ENCODE results near the gene KCNIP1. TPM values are rescaled to one million over a fixed set of nuclear protein-coding genes. Genes with fewer than 3 reads are reported as not detected.

The KCNIP1 gene
- total and polyA plus RNA-seq, 2 of the 13 experiments (the other 11 are each of a cell fraction or from before 2014, with no cell fraction given), result not detected

DNA sequence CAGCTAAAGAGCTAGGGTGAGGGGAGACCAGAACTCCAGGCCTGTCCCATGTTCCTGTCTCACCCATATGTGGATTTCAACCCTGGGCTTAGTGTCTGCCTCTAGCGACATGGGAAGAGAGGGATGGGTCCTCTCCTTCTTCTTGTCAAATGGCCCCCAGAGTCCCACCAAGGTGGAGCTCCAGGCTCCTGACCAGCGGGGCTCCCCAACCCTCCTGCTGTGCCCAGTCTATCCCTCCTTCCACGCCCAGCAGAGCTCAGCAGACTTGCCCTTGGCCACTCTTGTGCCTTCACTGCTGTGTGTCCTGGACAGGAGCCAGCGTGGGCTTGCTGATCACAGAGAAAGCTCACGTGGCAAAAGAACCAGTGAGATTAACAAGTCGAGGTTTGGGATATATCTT lies 156.7 kb downstream of the KCNIP1 start:
- CTCF ChIA-PET (ENCODE audit: low intra/inter-chr PET ratio, low total read pairs), result no interaction called here
- no peak for TF ChIP-seq PHF20 (CRISPR knock-in tag; IDR thresholded peaks at IDR 0.05)
- no peak for TF ChIP-seq SKI (IDR thresholded peaks at IDR 0.05; ENCODE audit: partially characterized antibody)
- no peak for TF ChIP-seq ZNF552 (CRISPR knock-in tag; IDR thresholded peaks at IDR 0.05; ENCODE audit: borderline replicate concordance)
- TF ChIP-seq IKZF1 (IDR thresholded peaks at IDR 0.05), result no peak
- no peak for TF ChIP-seq ZNF333 (CRISPR knock-in tag; IDR thresholded peaks at IDR 0.05; ENCODE audit: borderline replicate concordance)
- no peak for TF ChIP-seq TRIM24 (CRISPR knock-in tag; IDR thresholded peaks at IDR 0.05)
- TF ChIP-seq ZNF160 (CRISPR knock-in tag; IDR thresholded peaks at IDR 0.05), result no peak
- TF ChIP-seq ZNF10 (CRISPR knock-in tag; IDR thresholded peaks at IDR 0.05; ENCODE audit: borderline replicate concordance, low read depth), result no peak
- TF ChIP-seq PTBP1 (IDR thresholded peaks at IDR 0.05; ENCODE audit: low read depth, low read length, poor library complexity, severe bottlenecking), result no peak
- no peak for TF ChIP-seq ZNF510 (CRISPR knock-in tag; IDR thresholded peaks at IDR 0.05; ENCODE audit: low read depth)
- no peak for TF ChIP-seq ZNF652 (CRISPR knock-in tag; IDR thresholded peaks at IDR 0.05; ENCODE audit: borderline replicate concordance, low read depth)
- POLR2A ChIA-PET, result no interaction called here
- Histone ChIP-seq H3K9me3 (ENCODE audit: low read length) (no peaks in the 10 kb centered on the region), H3K79me2 (ENCODE audit: insufficient read depth, low read length) (no peaks in the 10 kb centered on the region), H3K36me3 (replicated peaks in 1 of 2; ENCODE audit: control insufficient read depth in 1 of 2, insufficient read depth in 2 of 2, low read length in 2 of 2) (no peaks in the 10 kb centered on the region), H3K27me3 (ENCODE audit: control insufficient read depth in 1 of 2, insufficient read depth in 2 of 2, low read length in 2 of 2) (peaks cover 0 to 4% of the 10 kb centered on the region in 2 experiments; a peak in 2 of 5 replicates), H3K4me2 (ENCODE audit: low read depth, low read length) (no peak overlapping the region), H3K27ac (ENCODE audit: extremely low read length, insufficient read depth, low read length) (no peak overlapping the region), H3K4me3 (replicated peaks in 1 of 3; ENCODE audit: insufficient read depth in 1 of 3, low read depth in 2 of 3, low read length in 3 of 3) (no peak overlapping the region), H3K9ac (ENCODE audit: insufficient read depth, low read depth, low read length) (no peak overlapping the region), H3K4me1 (ENCODE audit: insufficient read depth, low read length) (no peaks in the 10 kb centered on the region), H4K20me1 (ENCODE audit: insufficient read depth, low read length) (no peaks in the 10 kb centered on the region), H2AFZ (ENCODE audit: low read length) (no peak overlapping the region)
- BruUV-seq (replicated peaks), result no TSS peak
- WGBS (ENCODE audit: low lambda C conversion rate), result 3% methylated on average over 3 of the region's 6 CpGs
- intact Hi-C loops (cut with micrococcal nuclease; ENCODE audit: unreplicated experiment), result no loop called here
- DNase-seq (ENCODE audit: low spot score) (no peak), ATAC-seq (no peak), FAIRE-seq (no peak)
- in situ Hi-C loops (cut with HindIII; ENCODE audit: extremely low pct_ligation_motif_present, low pct_unique_long_range_greater_than_20kb), result no loop called here

GRCh38 chr5:170662966-170663365 lies 159.1 kb downstream of the KCNIP1 start:
- ChIA-PET POLR2A (no interaction called here), CTCF (ENCODE audit: low intra/inter-chr PET ratio, low total read pairs) (no interaction called here)
- FAIRE-seq, result no peak
- Histone ChIP-seq H3K9ac (ENCODE audit: insufficient read depth, low read depth, low read length) (no peak overlapping the region), H3K27ac (ENCODE audit: extremely low read length, insufficient read depth, low read length) (no peak overlapping the region), H3K4me3 (replicated peaks in 1 of 3; ENCODE audit: insufficient read depth in 1 of 3, low read depth in 2 of 3, low read length in 3 of 3) (no peak overlapping the region), H2AFZ (ENCODE audit: low read length) (no peak overlapping the region), H3K27me3 (ENCODE audit: control insufficient read depth in 1 of 2, insufficient read depth in 2 of 2, low read length in 2 of 2) (peaks cover 0 to 4% of the 10 kb centered on the region in 2 experiments; a peak in 2 of 5 replicates), H3K4me1 (ENCODE audit: insufficient read depth, low read length) (no peaks in the 10 kb centered on the region), H3K36me3 (replicated peaks in 1 of 2; ENCODE audit: control insufficient read depth in 1 of 2, insufficient read depth in 2 of 2, low read length in 2 of 2) (no peaks in the 10 kb centered on the region), H3K4me2 (ENCODE audit: low read depth, low read length) (no peak overlapping the region), H4K20me1 (ENCODE audit: insufficient read depth, low read length) (no peaks in the 10 kb centered on the region), H3K79me2 (ENCODE audit: insufficient read depth, low read length) (no peaks in the 10 kb centered on the region), H3K9me3 (ENCODE audit: low read length) (no peaks in the 10 kb centered on the region)
- no TSS peak for BruUV-seq (replicated peaks)
- intact Hi-C loops (cut with micrococcal nuclease; ENCODE audit: unreplicated experiment) (no loop called here), in situ Hi-C loops (cut with HindIII; ENCODE audit: extremely low pct_ligation_motif_present, low pct_unique_long_range_greater_than_20kb) (no loop called here)
- no peak for DNase-seq (ENCODE audit: low spot score)
- 0% methylated on average over 3 of the region's 5 CpGs for WGBS (ENCODE audit: low lambda C conversion rate)
- no peak for ATAC-seq
- TF ChIP-seq PREB (CRISPR knock-in tag; IDR thresholded peaks at IDR 0.05), result no peak
- no peak for TF ChIP-seq MEF2D (CRISPR knock-in tag; IDR thresholded peaks at IDR 0.05)
- TF ChIP-seq ZNF317 (CRISPR knock-in tag; IDR thresholded peaks at IDR 0.05), result no peak
- TF ChIP-seq RNF219 (CRISPR knock-in tag; IDR thresholded peaks at IDR 0.05), result no peak
- TF ChIP-seq ZNF33B (CRISPR knock-in tag; IDR thresholded peaks at IDR 0.05), result no peak
- TF ChIP-seq, protein P1, sequence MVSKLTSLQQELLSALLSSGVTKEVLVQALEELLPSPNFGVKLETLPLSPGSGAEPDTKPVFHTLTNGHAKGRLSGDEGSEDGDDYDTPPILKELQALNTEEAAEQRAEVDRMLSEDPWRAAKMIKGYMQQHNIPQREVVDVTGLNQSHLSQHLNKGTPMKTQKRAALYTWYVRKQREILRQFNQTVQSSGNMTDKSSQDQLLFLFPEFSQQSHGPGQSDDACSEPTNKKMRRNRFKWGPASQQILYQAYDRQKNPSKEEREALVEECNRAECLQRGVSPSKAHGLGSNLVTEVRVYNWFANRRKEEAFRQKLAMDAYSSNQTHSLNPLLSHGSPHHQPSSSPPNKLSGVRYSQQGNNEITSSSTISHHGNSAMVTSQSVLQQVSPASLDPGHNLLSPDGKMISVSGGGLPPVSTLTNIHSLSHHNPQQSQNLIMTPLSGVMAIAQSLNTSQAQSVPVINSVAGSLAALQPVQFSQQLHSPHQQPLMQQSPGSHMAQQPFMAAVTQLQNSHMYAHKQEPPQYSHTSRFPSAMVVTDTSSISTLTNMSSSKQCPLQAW (CRISPR knock-in tag; IDR thresholded peaks at IDR 0.05), result no peak

All from HepG2 (cell line).